ENCODE measurements around the gene ELOB.

The ELOB gene

GRCh38 chr16:2816751-2817339 is 39.8 kb upstream of the ELOB start, which contains the start of gene PRSS21:
PRSS21 (plus strand) TSS chr16:2817237; CDS start chr16:2817269, 32 bp downstream.
- no peak within 1 kb of the TSS for H3K9ac ChIP-seq (ENCODE audit: low read depth, low read length, poor library complexity, severe bottlenecking)
- no peaks in the 10 kb centered on the region for H3F3A ChIP-seq (ENCODE audit: low read depth)
- no peaks in the 10 kb centered on the region for H3K4me1 ChIP-seq (ENCODE audit: insufficient read depth, low read length, poor library complexity, severe bottlenecking)
- H2AFZ ChIP-seq (ENCODE audit: low read length): no peak within 1 kb of the TSS
- no peak within 1 kb of the TSS for H3K4me2 ChIP-seq (ENCODE audit: low read depth, low read length, poor library complexity, severe bottlenecking)
- no peaks in the 10 kb centered on the region for H4K20me1 ChIP-seq (ENCODE audit: insufficient read depth, low read length, poor library complexity, severe bottlenecking)
- no peaks in the 10 kb centered on the region for H3K27me3 ChIP-seq (ENCODE audit: insufficient read depth, low read length, poor library complexity, severe bottlenecking)
- no peaks in the 10 kb centered on the region for H3K9me3 ChIP-seq (ENCODE audit: insufficient read depth, low read depth, low read length)
- no peaks in the 10 kb centered on the region for H3K79me2 ChIP-seq (ENCODE audit: insufficient read depth, low read length)
- no peak within 1 kb of the TSS for H3K4me3 ChIP-seq (ENCODE audit: low read length, poor library complexity, severe bottlenecking)
- TF ChIP-seq EZH2phosphoT487 (IDR thresholded peaks at IDR 0.05; ENCODE audit: borderline replicate concordance): no peak
- no peaks in the 10 kb centered on the region for H3K9me2 ChIP-seq (replicated peaks; ENCODE audit: low read depth, low read length)
- no peaks in the 10 kb centered on the region for H3K36me3 ChIP-seq (ENCODE audit: insufficient read depth, low read length)

GRCh38 chr16:2815299-2815771 is 38.3 kb upstream of the ELOB start:
- no peak overlapping the region for H2AFZ ChIP-seq (ENCODE audit: low read length)
- no peak overlapping the region for H3K4me3 ChIP-seq (ENCODE audit: low read length, poor library complexity, severe bottlenecking)
- H3K27me3 ChIP-seq (ENCODE audit: insufficient read depth, low read length, poor library complexity, severe bottlenecking): no peaks in the 10 kb centered on the region
- H4K20me1 ChIP-seq (ENCODE audit: insufficient read depth, low read length, poor library complexity, severe bottlenecking): no peaks in the 10 kb centered on the region
- H3K4me1 ChIP-seq (ENCODE audit: insufficient read depth, low read length, poor library complexity, severe bottlenecking): no peaks in the 10 kb centered on the region
- no peak overlapping the region for H3K9ac ChIP-seq (ENCODE audit: low read depth, low read length, poor library complexity, severe bottlenecking)
- no peak for TF ChIP-seq CTCF (conservative IDR thresholded peaks at IDR 0.05; ENCODE audit: low read length)
- TF ChIP-seq EZH2phosphoT487 (IDR thresholded peaks at IDR 0.05; ENCODE audit: borderline replicate concordance): no peak
- no peaks in the 10 kb centered on the region for H3K9me3 ChIP-seq (ENCODE audit: insufficient read depth, low read depth, low read length)
- H3F3A ChIP-seq (ENCODE audit: low read depth): no peaks in the 10 kb centered on the region
- H3K9me2 ChIP-seq (replicated peaks; ENCODE audit: low read depth, low read length): no peaks in the 10 kb centered on the region
- H3K79me2 ChIP-seq (ENCODE audit: insufficient read depth, low read length): no peaks in the 10 kb centered on the region
- H3K4me2 ChIP-seq (ENCODE audit: low read depth, low read length, poor library complexity, severe bottlenecking): no peak overlapping the region
- H3K36me3 ChIP-seq (ENCODE audit: insufficient read depth, low read length): no peaks in the 10 kb centered on the region

- Histone ChIP-seq H3K79me2 (ENCODE audit: insufficient read depth, low read length) (no peaks in the 10 kb centered on the region), H2AFZ (ENCODE audit: low read length) (no peak overlapping the region), H3K9ac (ENCODE audit: low read depth, low read length, poor library complexity, severe bottlenecking) (no peak overlapping the region), H3F3A (ENCODE audit: low read depth) (no peaks in the 10 kb centered on the region), H3K4me1 (ENCODE audit: insufficient read depth, low read length, poor library complexity, severe bottlenecking) (no peaks in the 10 kb centered on the region), H3K36me3 (ENCODE audit: insufficient read depth, low read length) (no peaks in the 10 kb centered on the region), H3K4me3 (ENCODE audit: low read length, poor library complexity, severe bottlenecking) (no peak overlapping the region), H3K27me3 (ENCODE audit: insufficient read depth, low read length, poor library complexity, severe bottlenecking) (no peaks in the 10 kb centered on the region), H4K20me1 (ENCODE audit: insufficient read depth, low read length, poor library complexity, severe bottlenecking) (no peaks in the 10 kb centered on the region), H3K9me3 (ENCODE audit: insufficient read depth, low read depth, low read length) (no peaks in the 10 kb centered on the region), H3K9me2 (replicated peaks; ENCODE audit: low read depth, low read length) (no peaks in the 10 kb centered on the region), H3K4me2 (ENCODE audit: low read depth, low read length, poor library complexity, severe bottlenecking) (no peak overlapping the region)
- TF ChIP-seq EZH2phosphoT487 (IDR thresholded peaks at IDR 0.05; ENCODE audit: borderline replicate concordance) (no peak), CTCF (conservative IDR thresholded peaks at IDR 0.05; ENCODE audit: low read length) (no peak)
Observed at GRCh38 chr16:2814551-2815298, 37.6 kb upstream of the ELOB start.
